Measurements from ENCODE around the gene CARF. TPM values are rescaled to one million over a fixed set of nuclear protein-coding genes. Genes with fewer than 3 reads are reported as not detected.

CARF gene
- total and polyA plus RNA-seq, 9 donors: 5.3 to 11.1 (median 6.5) TPM

Other genes with a start within 250 kb of the CARF start
- gene ICA1L, start 40.5 kb upstream of the CARF start, total RNA-seq: 12.1 TPM
- 10 to 100 TPM in 3 of 8 donors, 1 to 10 TPM in 5; 7.0 to 12.1 (median 9.4) TPM for gene ICA1L, start 40.5 kb upstream of the CARF start, polyA plus RNA-seq (ENCODE audit: insufficient read depth in 1 of 8, insufficient read length in 8 of 8, low replicate concordance in 1 of 8)
- 34.3 TPM for gene WDR12, start 602 bp upstream of the CARF start, total RNA-seq
- gene WDR12, start 602 bp upstream of the CARF start, polyA plus RNA-seq (ENCODE audit: insufficient read depth in 1 of 8, insufficient read length in 8 of 8, low replicate concordance in 1 of 8): 10 to 100 TPM; 56.7 to 76.1 (median 66.8) TPM
- 20.5 TPM for gene NBEAL1, start 102.6 kb downstream of the CARF start, total RNA-seq
- gene NBEAL1, start 102.6 kb downstream of the CARF start, polyA plus RNA-seq (ENCODE audit: insufficient read depth in 1 of 8, insufficient read length in 8 of 8, low replicate concordance in 1 of 8): 1 to 10 TPM; 3.0 to 8.2 (median 5.8) TPM